ENCODE measurements around the gene CACNA1A. TPM values are rescaled to one million over a fixed set of nuclear protein-coding genes. Genes with fewer than 3 reads are reported as not detected.

The CACNA1A gene
- polyA plus RNA-seq, 3 donors = 0.08 to 0.09 TPM; not detected in 1

DNA sequence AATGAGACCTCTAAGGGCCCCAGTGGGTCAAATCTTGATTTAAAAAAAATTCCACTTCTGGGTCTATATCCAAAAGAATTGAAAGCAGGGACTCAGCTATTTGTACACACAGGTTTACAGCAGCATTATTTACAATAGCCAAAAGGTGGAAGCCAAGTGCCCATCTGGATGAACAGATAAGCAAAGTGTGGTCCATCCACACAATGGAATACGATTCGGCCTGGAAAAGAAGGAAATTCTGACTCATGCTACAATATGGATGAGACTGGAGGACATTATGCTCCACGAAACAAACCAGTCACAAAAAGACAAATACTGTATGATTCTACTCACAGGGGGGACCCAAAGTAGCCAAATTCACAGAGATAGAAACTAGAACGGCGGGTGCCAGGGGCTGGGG is 76.7 kb downstream of the CACNA1A start:
- intact Hi-C loops (cut with micrococcal nuclease) = no loop called here
- Mint-ChIP-seq H3K4me1 (no peaks in the 10 kb centered on the region), H3K9me3 (peaks cover 2 to 12% (median 8%) of the 10 kb centered on the region in 7 donors), H3K27me3 (ENCODE audit: low read depth in 3 of 3) (peaks cover 3 to 7% (median 4%) of the 10 kb centered on the region in 3 donors), H3K27ac (no peak overlapping the region), H3K4me3 (no peak overlapping the region), H3K36me3 (no peaks in the 10 kb centered on the region)
- H3K4me3 ChIP-seq (replicated peaks in 1 of 3; ENCODE audit: low read depth in 2 of 3, low read length in 3 of 3) = no peak overlapping the region
- H3K9ac ChIP-seq (ENCODE audit: insufficient read depth, low read length, poor library complexity, severe bottlenecking) = no peak overlapping the region
- H3K4me1 ChIP-seq (ENCODE audit: control insufficient read depth in 1 of 2, insufficient read depth in 2 of 2, low read length in 2 of 2) = no peaks in the 10 kb centered on the region
- H3K27ac ChIP-seq (ENCODE audit: low read depth in 1 of 2, low read length in 2 of 2) = no peak overlapping the region
- H3K27me3 ChIP-seq (ENCODE audit: control insufficient read depth in 2 of 2, insufficient read depth in 2 of 2, low read length in 2 of 2) = no peaks in the 10 kb centered on the region
- no CpG with 5 or more reads among the region's 5 CpGs for WGBS (ENCODE audit: insufficient coverage)
- H3K79me2 ChIP-seq (ENCODE audit: insufficient read depth, low read length) = no peaks in the 10 kb centered on the region
- TF ChIP-seq, protein P1, sequence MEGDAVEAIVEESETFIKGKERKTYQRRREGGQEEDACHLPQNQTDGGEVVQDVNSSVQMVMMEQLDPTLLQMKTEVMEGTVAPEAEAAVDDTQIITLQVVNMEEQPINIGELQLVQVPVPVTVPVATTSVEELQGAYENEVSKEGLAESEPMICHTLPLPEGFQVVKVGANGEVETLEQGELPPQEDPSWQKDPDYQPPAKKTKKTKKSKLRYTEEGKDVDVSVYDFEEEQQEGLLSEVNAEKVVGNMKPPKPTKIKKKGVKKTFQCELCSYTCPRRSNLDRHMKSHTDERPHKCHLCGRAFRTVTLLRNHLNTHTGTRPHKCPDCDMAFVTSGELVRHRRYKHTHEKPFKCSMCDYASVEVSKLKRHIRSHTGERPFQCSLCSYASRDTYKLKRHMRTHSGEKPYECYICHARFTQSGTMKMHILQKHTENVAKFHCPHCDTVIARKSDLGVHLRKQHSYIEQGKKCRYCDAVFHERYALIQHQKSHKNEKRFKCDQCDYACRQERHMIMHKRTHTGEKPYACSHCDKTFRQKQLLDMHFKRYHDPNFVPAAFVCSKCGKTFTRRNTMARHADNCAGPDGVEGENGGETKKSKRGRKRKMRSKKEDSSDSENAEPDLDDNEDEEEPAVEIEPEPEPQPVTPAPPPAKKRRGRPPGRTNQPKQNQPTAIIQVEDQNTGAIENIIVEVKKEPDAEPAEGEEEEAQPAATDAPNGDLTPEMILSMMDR (IDR thresholded peaks at IDR 0.05) = no peak
- H3K36me3 ChIP-seq (replicated peaks in 1 of 2; ENCODE audit: control insufficient read depth in 1 of 2, insufficient read depth in 2 of 2, low read length in 2 of 2) = no peaks in the 10 kb centered on the region
- H4K20me1 ChIP-seq (ENCODE audit: insufficient read depth, low read length) = no peaks in the 10 kb centered on the region
- H2AFZ ChIP-seq (ENCODE audit: insufficient read depth, low read depth, low read length, poor library complexity, severe bottlenecking) = no peak overlapping the region
- H3K4me2 ChIP-seq (replicated peaks; ENCODE audit: extremely low read depth, low read length, poor library complexity, severe bottlenecking) = no peak overlapping the region
- H3K9me3 ChIP-seq (replicated peaks in 1 of 2; ENCODE audit: control insufficient read depth in 1 of 2, insufficient read depth in 1 of 2, low read length in 2 of 2) = peaks cover 0 to 9% of the 10 kb centered on the region in 2 donors
- no peak for DNase-seq

DNA sequence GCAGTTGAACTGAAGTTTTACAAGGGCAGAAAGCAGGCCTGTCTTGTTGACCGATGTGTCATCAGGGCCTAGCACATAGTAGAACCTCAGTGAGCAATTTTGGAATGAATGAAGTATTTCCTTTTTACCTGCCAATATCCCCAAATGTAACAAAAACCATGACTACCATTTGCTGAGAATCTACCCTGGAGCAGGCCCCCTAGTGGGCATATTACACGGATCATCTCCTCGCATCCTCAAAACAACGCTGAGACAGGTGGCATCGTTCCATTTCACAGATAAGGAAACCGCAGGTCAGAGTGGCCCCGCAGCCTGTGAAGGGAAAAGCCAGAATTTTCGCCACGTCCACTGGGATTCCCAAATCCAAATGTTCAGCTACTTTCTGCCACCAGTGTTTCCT is 77.9 kb downstream of the CACNA1A start:
- peaks cover 4 to 18% (median 14%) of the 10 kb centered on the region in 7 donors for H3K9me3 Mint-ChIP-seq
- H3K4me2 ChIP-seq (replicated peaks; ENCODE audit: extremely low read depth, low read length, poor library complexity, severe bottlenecking) = no peak overlapping the region
- H3K9me3 ChIP-seq (replicated peaks in 1 of 2; ENCODE audit: control insufficient read depth in 1 of 2, insufficient read depth in 1 of 2, low read length in 2 of 2) = peaks cover 7 to 16% of the 10 kb centered on the region in 2 donors
- peaks cover 0 to 7% (median 6%) of the 10 kb centered on the region in 3 donors for H3K27me3 Mint-ChIP-seq (ENCODE audit: low read depth in 3 of 3)
- DNase-seq = no peak
- no peaks in the 10 kb centered on the region for H3K36me3 ChIP-seq (replicated peaks in 1 of 2; ENCODE audit: control insufficient read depth in 1 of 2, insufficient read depth in 2 of 2, low read length in 2 of 2)
- no peak overlapping the region for H2AFZ ChIP-seq (ENCODE audit: insufficient read depth, low read depth, low read length, poor library complexity, severe bottlenecking)
- intact Hi-C loops (cut with micrococcal nuclease) = no loop called here
- no peak overlapping the region for H3K9ac ChIP-seq (ENCODE audit: insufficient read depth, low read length, poor library complexity, severe bottlenecking)
- no peak overlapping the region for H3K4me3 ChIP-seq (replicated peaks in 1 of 3; ENCODE audit: low read depth in 2 of 3, low read length in 3 of 3)
- H3K27ac ChIP-seq (ENCODE audit: low read depth in 1 of 2, low read length in 2 of 2) = no peak overlapping the region
- H3K4me1 Mint-ChIP-seq = no peaks in the 10 kb centered on the region
- H3K27ac Mint-ChIP-seq = no peak overlapping the region
- no peaks in the 10 kb centered on the region for H4K20me1 ChIP-seq (ENCODE audit: insufficient read depth, low read length)
- H3K4me1 ChIP-seq (ENCODE audit: control insufficient read depth in 1 of 2, insufficient read depth in 2 of 2, low read length in 2 of 2) = no peaks in the 10 kb centered on the region
- WGBS (ENCODE audit: insufficient coverage) = 45% methylated on average over 7 of the region's 9 CpGs
- TF ChIP-seq, protein P1 (IDR thresholded peaks at IDR 0.05) = peak; percentile 64
- H3K36me3 Mint-ChIP-seq = no peaks in the 10 kb centered on the region
- no peaks in the 10 kb centered on the region for H3K79me2 ChIP-seq (ENCODE audit: insufficient read depth, low read length)
- H3K27me3 ChIP-seq (ENCODE audit: control insufficient read depth in 2 of 2, insufficient read depth in 2 of 2, low read length in 2 of 2) = no peaks in the 10 kb centered on the region
- H3K4me3 Mint-ChIP-seq = no peak overlapping the region

Data from CD14-positive monocyte (primary cell).